T-helper 17 cell (primary cell): ENCODE results near the gene BCAS1. TPM values are rescaled to one million over a fixed set of nuclear protein-coding genes. Genes with fewer than 3 reads are reported as not detected.

ENCODE experiments used
- ATAC-seq: fragments of 150-1000 bp; cut with Tn5 transposase; 2 replicates; pipeline ENCODE4 v1.10.0; 2021; ENCODE audit warnings: mild to moderate bottlenecking, moderate library complexity
- DNase-seq, 3 donors: peaks; one replicate each; pipeline versions ENCODE4 v3.0.0 to v3.0.0-alpha.2; 2020 to 2021
- H3K9me3 ChIP-seq: one replicate; pipeline ENCODE4 v1.7.0; 2013; ENCODE audit warnings: low read length, mild to moderate bottlenecking; ENCODE audit not compliant: control insufficient read depth, poor library complexity, severe bottlenecking
- H3K27ac Mint-ChIP-seq: one replicate; pipeline ENCODE4 v1.8.0; 2022; ENCODE audit warnings: mild to moderate bottlenecking, moderate library complexity, mixed read lengths
- H3K27me3 Mint-ChIP-seq: one replicate; pipeline ENCODE4 v1.8.0; 2022; ENCODE audit warnings: mixed read lengths
- H3K36me3 Mint-ChIP-seq: one replicate; pipeline ENCODE4 v1.8.0; 2022; ENCODE audit warnings: low read depth, mixed read lengths
- H3K4me1 Mint-ChIP-seq: one replicate; pipeline ENCODE4 v1.8.0; 2022; ENCODE audit warnings: mild to moderate bottlenecking, mixed read lengths
- H3K4me3 Mint-ChIP-seq: one replicate; pipeline ENCODE4 v1.8.0; 2022; ENCODE audit warnings: mild to moderate bottlenecking, moderate library complexity, mixed read lengths
- total RNA-seq, 4 donors: library from RNA in 2 of 4; stranded (reverse) in 2 of 4; gene quantifications; one replicate each; pipeline ENCODE4 v1.2.3 and lab custom pipeline; 2022 to 2026

The BCAS1 gene
- total RNA-seq (under 1 TPM in 1 of 2 donors, not detected in 1; 0.27 TPM), total RNA-seq (lab: John Stamatoyannopoulos, UW) (0.30 to 2.9 reads per million in 2 donors)

GRCh38 chr20:54070187-54070987, at the start of gene BCAS1:
BCAS1 (minus strand) TSS chr20:54070594; CDS start chr20:54058718, 11,876 bp downstream.
- peaks cover 4% of the 10 kb centered on the region for H3K4me1 Mint-ChIP-seq
- H3K9me3 ChIP-seq: no peaks in the 10 kb centered on the region
- H3K27ac Mint-ChIP-seq: no peak within 1 kb of the TSS
- H3K4me3 Mint-ChIP-seq: no peak within 1 kb of the TSS
- no peaks in the 10 kb centered on the region for H3K36me3 Mint-ChIP-seq
- H3K27me3 Mint-ChIP-seq: peaks cover 24% of the 10 kb centered on the region
- DNase-seq: no peak
- ATAC-seq: no peak

- no peak for ATAC-seq
- no peak overlapping the region for H3K4me3 Mint-ChIP-seq
- DNase-seq: no peak
- H3K27me3 Mint-ChIP-seq: no peaks in the 10 kb centered on the region
- peaks cover 2% of the 10 kb centered on the region for H3K4me1 Mint-ChIP-seq
- no peaks in the 10 kb centered on the region for H3K9me3 ChIP-seq
- no peaks in the 10 kb centered on the region for H3K36me3 Mint-ChIP-seq
- H3K27ac Mint-ChIP-seq: no peak overlapping the region
These were observed 49.4 kb upstream of the BCAS1 start for GRCh38 chr20:54119744-54120143.

DNA sequence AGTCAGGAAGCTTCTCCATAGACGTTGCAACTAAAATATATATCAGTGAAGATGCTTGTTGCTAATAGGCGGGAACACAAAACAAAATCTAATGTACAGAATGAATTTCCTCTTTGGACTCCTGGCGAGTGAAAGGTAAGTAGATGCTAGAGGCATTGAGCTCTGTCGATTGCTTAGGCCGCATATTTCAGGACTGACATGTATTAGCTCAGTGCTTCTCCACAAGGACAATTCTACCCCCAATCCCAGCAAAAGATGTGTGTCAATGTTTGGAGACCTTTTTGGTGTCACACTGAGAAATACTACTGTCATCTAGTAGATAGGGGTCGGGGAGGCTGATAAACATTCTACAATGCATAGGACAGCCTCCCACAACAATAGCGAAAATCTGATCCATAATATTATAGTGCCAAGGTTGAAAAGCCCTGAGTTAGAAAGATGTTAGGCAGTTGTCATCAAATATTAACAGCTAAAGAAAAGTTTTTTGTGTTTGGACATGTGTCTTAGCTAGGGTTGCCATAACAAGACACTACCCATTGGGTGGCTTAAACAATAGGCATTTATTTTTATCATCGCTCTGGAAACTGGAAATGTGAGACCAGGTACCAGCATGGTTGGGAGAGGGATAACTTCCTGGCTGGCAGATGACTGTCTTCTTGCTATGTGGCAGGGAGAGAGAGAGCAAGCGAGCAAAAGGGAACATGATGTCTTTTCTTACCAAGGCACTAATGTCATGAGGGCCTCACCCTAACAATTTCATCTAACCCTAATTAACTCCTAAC, 48.0 kb upstream of the BCAS1 start:
- peaks cover 2% of the 10 kb centered on the region for H3K4me1 Mint-ChIP-seq
- H3K9me3 ChIP-seq: no peaks in the 10 kb centered on the region
- ATAC-seq: no peak
- no peak overlapping the region for H3K27ac Mint-ChIP-seq
- no peak overlapping the region for H3K4me3 Mint-ChIP-seq
- peaks cover 7% of the 10 kb centered on the region for H3K27me3 Mint-ChIP-seq
- DNase-seq: no peak
- H3K36me3 Mint-ChIP-seq: no peaks in the 10 kb centered on the region

DNA sequence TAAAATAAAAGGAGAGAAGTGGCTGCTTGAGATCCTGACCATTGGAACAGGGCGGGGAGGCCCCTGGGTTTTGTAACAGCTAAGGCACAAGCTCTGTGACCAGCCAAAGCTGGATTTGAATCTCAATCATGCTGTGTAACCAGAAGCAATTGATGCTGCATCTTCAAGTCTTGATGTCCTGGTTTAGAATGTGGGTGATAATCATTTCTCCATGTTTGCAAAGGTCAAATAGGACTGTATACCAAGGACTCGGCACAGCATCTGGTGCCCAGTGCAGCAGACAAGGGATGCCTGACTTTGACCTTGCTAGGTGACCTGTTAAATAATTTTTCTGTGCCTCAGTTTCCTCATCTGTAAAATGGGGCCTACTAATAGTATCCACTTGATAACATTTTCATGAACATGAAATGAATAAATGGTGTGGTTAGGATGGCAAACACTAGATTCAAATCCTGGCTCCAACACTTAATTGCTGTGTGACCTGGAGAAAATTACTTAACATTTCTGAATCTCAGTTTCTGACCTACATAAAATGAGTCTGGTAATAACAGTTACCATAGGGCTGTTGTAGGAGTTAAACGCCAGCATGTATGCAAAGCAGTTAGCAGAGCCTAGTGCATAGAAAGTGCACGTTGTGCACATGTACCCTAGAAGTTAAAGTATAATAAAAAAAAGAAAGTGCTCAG, 46.3 kb upstream of the BCAS1 start:
- no peak for DNase-seq
- H3K4me1 Mint-ChIP-seq: peaks cover 2% of the 10 kb centered on the region
- H3K4me3 Mint-ChIP-seq: no peak overlapping the region
- no peak for ATAC-seq
- H3K9me3 ChIP-seq: no peaks in the 10 kb centered on the region
- H3K27ac Mint-ChIP-seq: no peak overlapping the region
- no peaks in the 10 kb centered on the region for H3K36me3 Mint-ChIP-seq
- peaks cover 16% of the 10 kb centered on the region for H3K27me3 Mint-ChIP-seq

- Mint-ChIP-seq H3K4me1 (peaks cover 2% of the 10 kb centered on the region), H3K27me3 (peaks cover 23% of the 10 kb centered on the region), H3K4me3 (no peak overlapping the region), H3K36me3 (no peaks in the 10 kb centered on the region), H3K27ac (no peak overlapping the region)
- ATAC-seq (no peak), DNase-seq (no peak)
- H3K9me3 ChIP-seq: no peaks in the 10 kb centered on the region
These were observed 44.9 kb upstream of the BCAS1 start for GRCh38 chr20:54115172-54115854.

DNA sequence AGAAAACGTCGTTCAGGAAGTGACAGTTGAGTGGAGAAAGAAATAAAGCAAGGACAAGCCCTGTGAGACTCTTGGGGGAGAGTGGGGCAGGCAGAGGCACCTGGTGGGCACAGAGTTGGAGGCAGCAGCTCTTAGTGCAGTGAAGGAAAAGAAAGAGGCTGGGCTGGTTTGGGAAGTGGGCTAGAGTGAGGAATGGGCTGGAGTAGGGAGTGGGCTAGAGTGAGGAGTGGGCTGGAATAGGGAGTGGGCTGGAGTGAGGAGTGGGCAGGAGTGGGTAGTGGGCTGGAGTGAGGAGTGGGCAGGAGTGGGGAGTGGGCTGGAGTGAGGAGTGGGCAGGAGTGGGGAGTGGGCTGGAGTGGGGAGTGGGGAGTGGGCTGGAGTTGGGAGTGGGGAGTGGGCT, 43.7 kb upstream of the BCAS1 start:
- Mint-ChIP-seq H3K27ac (no peak overlapping the region), H3K36me3 (no peaks in the 10 kb centered on the region), H3K27me3 (peaks cover 26% of the 10 kb centered on the region), H3K4me1 (peaks cover 2% of the 10 kb centered on the region), H3K4me3 (no peak overlapping the region)
- DNase-seq: no peak
- ATAC-seq: no peak
- no peaks in the 10 kb centered on the region for H3K9me3 ChIP-seq

GRCh38 chr20:54113566-54113965, 43.2 kb upstream of the BCAS1 start:
- H3K27me3 Mint-ChIP-seq: peaks cover 26% of the 10 kb centered on the region
- no peak overlapping the region for H3K27ac Mint-ChIP-seq
- DNase-seq (no peak), ATAC-seq (no peak)
- peaks cover 2% of the 10 kb centered on the region for H3K4me1 Mint-ChIP-seq
- H3K4me3 Mint-ChIP-seq: no peak overlapping the region
- H3K9me3 ChIP-seq: no peaks in the 10 kb centered on the region
- H3K36me3 Mint-ChIP-seq: no peaks in the 10 kb centered on the region

DNA sequence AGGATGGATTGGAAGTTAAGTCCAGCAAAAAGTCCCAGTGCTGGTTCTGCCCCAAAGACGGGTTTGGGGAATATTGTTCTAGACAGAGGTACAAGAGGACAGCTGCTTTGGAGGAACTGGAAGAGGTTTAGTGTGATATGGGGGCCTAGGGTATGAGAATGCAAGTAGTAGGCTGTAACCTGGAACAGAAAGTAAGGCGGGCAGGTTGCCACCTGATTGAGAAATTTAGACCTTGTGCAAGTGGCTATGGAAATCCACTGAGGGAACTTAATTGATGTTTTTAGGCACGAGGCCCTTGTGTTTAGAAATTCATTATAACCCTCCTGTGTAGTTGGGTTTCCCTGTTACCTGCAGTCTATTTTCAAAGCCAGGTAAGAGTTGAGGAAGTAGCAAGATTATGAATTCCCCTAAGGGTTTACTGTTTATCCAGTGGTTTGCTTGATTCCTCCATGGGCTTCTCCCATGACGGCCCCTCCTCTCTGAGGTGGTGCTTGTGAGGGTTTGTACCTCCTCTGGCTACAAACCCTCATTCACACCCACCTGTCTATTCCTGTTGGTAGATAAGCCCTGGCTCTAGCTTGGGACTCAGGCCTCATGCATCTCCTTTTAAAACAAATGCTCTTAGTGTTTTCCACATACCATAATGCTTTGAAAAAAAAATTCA, 42.0 kb upstream of the BCAS1 start:
- ATAC-seq (no peak), DNase-seq (no peak)
- no peaks in the 10 kb centered on the region for H3K36me3 Mint-ChIP-seq
- H3K9me3 ChIP-seq: no peaks in the 10 kb centered on the region
- peaks cover 2% of the 10 kb centered on the region for H3K4me1 Mint-ChIP-seq
- H3K27me3 Mint-ChIP-seq: peaks cover 26% of the 10 kb centered on the region
- H3K4me3 Mint-ChIP-seq: no peak overlapping the region
- H3K27ac Mint-ChIP-seq: no peak overlapping the region

DNA sequence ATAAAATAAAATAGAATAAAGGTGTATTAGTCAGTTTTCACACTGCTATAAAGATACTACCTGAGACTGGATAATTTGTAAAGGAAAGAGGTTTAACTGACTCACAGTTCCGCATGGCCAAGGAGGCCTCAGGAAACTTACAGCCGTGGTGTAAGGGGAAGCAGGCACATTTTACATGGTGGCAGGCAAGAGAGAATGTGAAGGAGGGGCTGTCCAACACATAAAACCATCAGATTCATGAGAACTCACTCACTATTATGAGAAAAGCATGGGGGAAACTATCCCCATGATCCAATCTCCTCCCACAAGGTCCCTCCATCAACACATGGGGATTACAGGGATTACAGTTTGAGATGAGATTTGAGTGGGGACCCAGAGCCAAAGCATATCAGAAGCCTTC, 41.1 kb upstream of the BCAS1 start:
- Mint-ChIP-seq H3K27me3 (peaks cover 31% of the 10 kb centered on the region), H3K4me3 (no peak overlapping the region), H3K36me3 (no peaks in the 10 kb centered on the region), H3K27ac (no peak overlapping the region), H3K4me1 (peaks cover 2% of the 10 kb centered on the region)
- ATAC-seq (no peak), DNase-seq (no peak)
- H3K9me3 ChIP-seq: no peaks in the 10 kb centered on the region

- no peak for DNase-seq
- Mint-ChIP-seq H3K36me3 (no peaks in the 10 kb centered on the region), H3K4me3 (no peak overlapping the region), H3K4me1 (peaks cover 2% of the 10 kb centered on the region), H3K27me3 (peaks cover 31% of the 10 kb centered on the region), H3K27ac (no peak overlapping the region)
- ATAC-seq: no peak
- H3K9me3 ChIP-seq: no peaks in the 10 kb centered on the region
These were observed 40.1 kb upstream of the BCAS1 start for GRCh38 chr20:54110457-54110856.

- no peaks in the 10 kb centered on the region for H3K36me3 Mint-ChIP-seq
- no peak overlapping the region for H3K27ac Mint-ChIP-seq
- H3K4me3 Mint-ChIP-seq: no peak overlapping the region
- no peak for DNase-seq
- H3K27me3 Mint-ChIP-seq: peaks cover 34% of the 10 kb centered on the region
- ATAC-seq: no peak
- peaks cover 2% of the 10 kb centered on the region for H3K4me1 Mint-ChIP-seq
- H3K9me3 ChIP-seq: no peaks in the 10 kb centered on the region
These were observed 39.6 kb upstream of the BCAS1 start for GRCh38 chr20:54110041-54110440.

DNA sequence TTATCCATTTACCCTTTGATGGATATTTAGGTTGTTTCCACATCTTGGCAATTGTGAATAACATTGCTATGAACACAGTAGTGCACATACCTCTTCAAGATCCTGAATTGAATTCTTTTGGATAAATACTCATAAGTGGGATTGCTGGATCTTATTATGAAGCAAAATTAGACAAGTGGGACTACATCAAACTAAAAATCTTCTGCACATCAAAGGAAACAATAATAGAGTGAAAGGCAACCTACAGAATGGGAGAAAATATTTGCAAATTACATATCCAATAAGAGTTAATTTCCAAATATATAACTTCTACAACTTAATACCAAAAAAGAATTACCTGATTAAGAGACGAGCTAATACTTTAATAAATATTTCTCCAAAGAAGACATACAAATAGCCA, 38.4 kb upstream of the BCAS1 start:
- peaks cover 40% of the 10 kb centered on the region for H3K27me3 Mint-ChIP-seq
- H3K36me3 Mint-ChIP-seq: no peaks in the 10 kb centered on the region
- DNase-seq: no peak
- H3K4me1 Mint-ChIP-seq: peaks cover 2% of the 10 kb centered on the region
- H3K27ac Mint-ChIP-seq: no peak overlapping the region
- no peak for ATAC-seq
- H3K4me3 Mint-ChIP-seq: no peak overlapping the region
- no peaks in the 10 kb centered on the region for H3K9me3 ChIP-seq
